ENCODE data around the gene ORC3. TPM values are rescaled to one million over a fixed set of nuclear protein-coding genes. Genes with fewer than 3 reads are reported as not detected.

Gene ORC3
- total and polyA plus RNA-seq, 2 donors (not counting 1 experiment from before 2014, with no cell fraction given): 16.1 to 31.2 TPM

DNA sequence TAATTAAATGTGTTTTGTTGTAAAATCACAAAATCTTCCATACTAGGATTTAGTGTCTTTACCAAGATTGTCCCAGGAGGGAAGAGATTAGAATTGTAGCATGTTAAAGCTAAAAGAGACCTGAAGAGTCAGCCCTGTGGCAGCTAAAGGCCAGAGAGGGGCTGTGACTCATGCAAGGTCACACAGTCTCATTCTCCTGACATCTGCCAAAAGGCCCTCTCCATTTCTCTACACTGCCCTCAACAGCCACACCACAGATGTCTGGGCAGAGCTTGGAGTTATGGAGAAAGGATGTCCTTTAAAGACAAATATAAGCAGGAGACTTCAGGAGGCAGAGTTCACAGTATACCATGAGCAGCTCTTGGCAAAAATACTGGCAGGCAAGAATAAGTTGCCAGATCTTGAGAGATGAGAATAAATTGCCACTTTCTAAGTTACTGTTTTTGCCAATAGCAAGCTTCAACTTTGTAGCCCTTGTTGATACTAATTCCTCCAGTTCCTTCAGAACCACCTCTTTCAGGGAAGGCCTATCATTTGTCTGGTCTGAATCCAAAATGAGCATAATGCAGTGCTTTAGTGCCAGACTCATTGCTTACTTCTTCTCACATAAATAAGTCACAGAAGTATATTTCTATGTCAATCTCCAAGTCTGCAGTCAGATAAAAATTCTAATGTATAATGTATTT is 70.4 kb downstream of the ORC3 start:
- intact Hi-C loops (cut with micrococcal nuclease): no loop called here
- CTCF ChIA-PET: interaction anchor here (1.5 kb wide), 1 partner anchor 171 kb away, joined by 4 read pairs; no protein-coding TSS in a partner anchor
- POLR2A ChIA-PET: no interaction called here

DNA sequence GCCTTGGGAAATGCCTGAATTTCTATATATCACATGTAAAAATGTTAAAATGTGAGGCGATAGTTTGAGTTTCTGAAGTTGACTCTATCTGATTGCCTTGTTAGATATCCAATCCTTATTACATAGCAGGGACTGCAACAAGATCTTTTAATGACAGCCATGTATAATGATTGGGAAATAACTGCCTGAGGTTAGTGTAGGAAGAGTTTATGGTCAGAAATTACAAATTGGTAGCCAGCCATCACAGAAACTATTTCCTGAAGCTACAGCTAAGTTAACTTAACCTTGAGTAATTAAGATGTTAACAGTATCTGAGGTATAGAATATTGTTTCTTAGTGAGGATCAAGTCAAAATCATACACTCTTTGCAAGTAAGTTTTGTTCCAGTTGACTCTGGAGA is 71.1 kb downstream of the ORC3 start:
- DNase-seq (no peak), ATAC-seq (ENCODE audit: low read depth) (no peak)
- no peaks in the 10 kb centered on the region for H3K27me3 Mint-ChIP-seq
- H3K4me2 ChIP-seq (replicated peaks; ENCODE audit: low read depth, low read length, poor library complexity, severe bottlenecking): no peak overlapping the region
- no peaks in the 10 kb centered on the region for H3K27me3 ChIP-seq (replicated peaks in 1 of 4; ENCODE audit: control extremely low read depth in 1 of 4, control insufficient read depth in 3 of 4, insufficient read depth in 4 of 4, low read length in 3 of 4)
- CTCF ChIA-PET: interaction anchor here (1.5 kb wide), 1 partner anchor 170 kb away, joined by 4 read pairs; no protein-coding TSS in a partner anchor
- TF ChIP-seq, protein P1, sequence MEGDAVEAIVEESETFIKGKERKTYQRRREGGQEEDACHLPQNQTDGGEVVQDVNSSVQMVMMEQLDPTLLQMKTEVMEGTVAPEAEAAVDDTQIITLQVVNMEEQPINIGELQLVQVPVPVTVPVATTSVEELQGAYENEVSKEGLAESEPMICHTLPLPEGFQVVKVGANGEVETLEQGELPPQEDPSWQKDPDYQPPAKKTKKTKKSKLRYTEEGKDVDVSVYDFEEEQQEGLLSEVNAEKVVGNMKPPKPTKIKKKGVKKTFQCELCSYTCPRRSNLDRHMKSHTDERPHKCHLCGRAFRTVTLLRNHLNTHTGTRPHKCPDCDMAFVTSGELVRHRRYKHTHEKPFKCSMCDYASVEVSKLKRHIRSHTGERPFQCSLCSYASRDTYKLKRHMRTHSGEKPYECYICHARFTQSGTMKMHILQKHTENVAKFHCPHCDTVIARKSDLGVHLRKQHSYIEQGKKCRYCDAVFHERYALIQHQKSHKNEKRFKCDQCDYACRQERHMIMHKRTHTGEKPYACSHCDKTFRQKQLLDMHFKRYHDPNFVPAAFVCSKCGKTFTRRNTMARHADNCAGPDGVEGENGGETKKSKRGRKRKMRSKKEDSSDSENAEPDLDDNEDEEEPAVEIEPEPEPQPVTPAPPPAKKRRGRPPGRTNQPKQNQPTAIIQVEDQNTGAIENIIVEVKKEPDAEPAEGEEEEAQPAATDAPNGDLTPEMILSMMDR (IDR thresholded peaks at IDR 0.05): no peak
- no peak for TF ChIP-seq EZH2 (IDR thresholded peaks at IDR 0.05; ENCODE audit: borderline replicate concordance, insufficient read depth, low read depth, low read length, poor library complexity, severe bottlenecking)
- H3K4me1 ChIP-seq (ENCODE audit: control insufficient read depth in 2 of 2, insufficient read depth in 2 of 2, low read length in 2 of 2): peaks cover 2 to 3% of the 10 kb centered on the region in 2 donors
- POLR2A ChIA-PET: no interaction called here
- H2AFZ ChIP-seq (ENCODE audit: insufficient read depth, low read depth, low read length, poor library complexity, severe bottlenecking): no peak overlapping the region
- no CpG with 5 or more reads among the region's 1 CpG for WGBS (ENCODE audit: insufficient coverage)
- intact Hi-C loops (cut with micrococcal nuclease): no loop called here
- H3K36me3 ChIP-seq (replicated peaks in 1 of 2; ENCODE audit: control extremely low read depth in 1 of 2, control insufficient read depth in 1 of 2, extremely low read depth in 1 of 2, insufficient read depth in 2 of 2, low read length in 1 of 2): peaks cover 0 to 12% of the 10 kb centered on the region in 2 experiments
- no peaks in the 10 kb centered on the region for H3K9me3 Mint-ChIP-seq (ENCODE audit: insufficient read depth)
- no peaks in the 10 kb centered on the region for H3K9me3 ChIP-seq (ENCODE audit: control extremely low read depth in 1 of 3, control insufficient read depth in 2 of 3, insufficient read depth in 1 of 3, low read length in 2 of 3)
- no peak overlapping the region for H3K4me3 Mint-ChIP-seq
- no peak overlapping the region for H3K27ac ChIP-seq (ENCODE audit: low read length in 2 of 2)
- no peaks in the 10 kb centered on the region for H4K20me1 ChIP-seq (ENCODE audit: control insufficient read depth, insufficient read depth, low read length, poor library complexity, severe bottlenecking)
- H3K27ac Mint-ChIP-seq: no peak overlapping the region
- H3K4me1 Mint-ChIP-seq: peaks cover 7% of the 10 kb centered on the region
- H3K9ac ChIP-seq (ENCODE audit: low read length): no peak overlapping the region
- H3K79me2 ChIP-seq (ENCODE audit: control insufficient read depth, insufficient read depth, low read length): no peaks in the 10 kb centered on the region
- no peak overlapping the region for H3K4me3 ChIP-seq (ENCODE audit: control extremely low read depth in 1 of 5, extremely low read depth in 1 of 5, insufficient read depth in 1 of 5, low read depth in 2 of 5, low read length in 4 of 5)

More for the DNA sequence above, 70.4 kb downstream of the ORC3 start:
- Histone ChIP-seq H4K20me1 (ENCODE audit: control insufficient read depth, insufficient read depth, low read length, poor library complexity, severe bottlenecking) (no peaks in the 10 kb centered on the region), H3K4me2 (replicated peaks; ENCODE audit: low read depth, low read length, poor library complexity, severe bottlenecking) (no peak overlapping the region), H3K9ac (ENCODE audit: low read length) (no peak overlapping the region), H3K9me3 (ENCODE audit: control extremely low read depth in 1 of 3, control insufficient read depth in 2 of 3, insufficient read depth in 1 of 3, low read length in 2 of 3) (no peaks in the 10 kb centered on the region), H3K36me3 (replicated peaks in 1 of 2; ENCODE audit: control extremely low read depth in 1 of 2, control insufficient read depth in 1 of 2, extremely low read depth in 1 of 2, insufficient read depth in 2 of 2, low read length in 1 of 2) (peaks cover 0 to 10% of the 10 kb centered on the region in 2 experiments), H3K4me1 (ENCODE audit: control insufficient read depth in 2 of 2, insufficient read depth in 2 of 2, low read length in 2 of 2) (peaks cover 2 to 3% of the 10 kb centered on the region in 2 donors), H3K27ac (ENCODE audit: low read length in 2 of 2) (no peak overlapping the region), H3K79me2 (ENCODE audit: control insufficient read depth, insufficient read depth, low read length) (no peaks in the 10 kb centered on the region), H2AFZ (ENCODE audit: insufficient read depth, low read depth, low read length, poor library complexity, severe bottlenecking) (no peak overlapping the region), H3K4me3 (ENCODE audit: control extremely low read depth in 1 of 5, extremely low read depth in 1 of 5, insufficient read depth in 1 of 5, low read depth in 2 of 5, low read length in 4 of 5) (no peak overlapping the region), H3K27me3 (replicated peaks in 1 of 4; ENCODE audit: control extremely low read depth in 1 of 4, control insufficient read depth in 3 of 4, insufficient read depth in 4 of 4, low read length in 3 of 4) (no peaks in the 10 kb centered on the region)
- ATAC-seq (ENCODE audit: low read depth) (no peak), DNase-seq (no peak)
- no peak overlapping the region for H3K27ac Mint-ChIP-seq
- no peaks in the 10 kb centered on the region for H3K9me3 Mint-ChIP-seq (ENCODE audit: insufficient read depth)
- TF ChIP-seq EZH2 (IDR thresholded peaks at IDR 0.05; ENCODE audit: borderline replicate concordance, insufficient read depth, low read depth, low read length, poor library complexity, severe bottlenecking): no peak
- TF ChIP-seq, protein P1 (IDR thresholded peaks at IDR 0.05): no peak
- H3K27me3 Mint-ChIP-seq: no peaks in the 10 kb centered on the region
- H3K4me3 Mint-ChIP-seq: no peak overlapping the region
- peaks cover 7% of the 10 kb centered on the region for H3K4me1 Mint-ChIP-seq
